Measurements from ENCODE around the gene GRM1.

Gene GRM1

DNA sequence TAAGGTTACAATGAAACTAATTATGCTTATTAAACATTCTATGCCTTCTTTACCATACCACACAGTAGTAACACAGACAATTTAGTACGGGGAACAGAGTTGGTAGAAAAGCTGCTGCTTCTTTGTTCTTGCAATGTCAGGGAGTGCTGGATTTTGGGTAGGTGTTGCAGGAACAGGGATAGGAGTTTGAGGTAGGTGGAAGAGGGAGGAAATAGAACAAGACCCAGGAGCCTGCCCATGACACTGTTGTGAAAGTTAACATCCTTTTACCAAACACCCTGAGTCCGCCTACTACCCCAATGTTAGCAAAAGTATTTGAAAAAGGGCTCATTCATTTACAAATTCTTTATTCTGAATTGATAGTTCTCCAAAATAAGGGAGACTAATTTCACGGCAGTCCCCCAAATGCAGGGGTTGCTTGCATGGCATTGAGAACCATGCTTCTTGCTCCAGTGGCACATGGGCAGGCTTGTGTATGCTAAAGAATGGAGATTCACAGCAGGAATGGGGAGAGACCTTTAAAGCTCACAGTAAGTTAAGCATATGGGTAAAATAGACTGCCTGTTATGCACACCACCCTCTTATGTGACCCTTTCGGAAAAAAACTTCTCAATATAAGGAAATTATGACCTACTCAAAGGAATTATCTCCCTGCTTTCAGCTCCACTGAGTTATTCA, 181.7 kb downstream of the GRM1 start (continued):
- TF ChIP-seq ZXDB (tag by site-specific recombination; IDR thresholded peaks at IDR 0.05): no peak
- no peak for TF ChIP-seq FEZF1 (tag by site-specific recombination; IDR thresholded peaks at IDR 0.05)
- no peak for TF ChIP-seq HOXA7 (CRISPR knock-in tag; IDR thresholded peaks at IDR 0.05; ENCODE audit: borderline replicate concordance)

GRCh38 chr6:146211646-146212045, 182.8 kb downstream of the GRM1 start:
- H3K36me3 ChIP-seq (ENCODE audit: control insufficient read depth in 2 of 2, insufficient read depth in 1 of 2, low read length in 2 of 2): no peaks in the 10 kb centered on the region
- H3K27ac ChIP-seq (ENCODE audit: extremely low read depth, low read depth, low read length): no peak overlapping the region
- H3K4me1 ChIP-seq (ENCODE audit: control insufficient read depth, insufficient read depth, low read length): no peaks in the 10 kb centered on the region
- no peaks in the 10 kb centered on the region for H3K9me3 ChIP-seq (ENCODE audit: control insufficient read depth, insufficient read depth, low read depth, low read length)
- POLR2A ChIA-PET: no interaction called here
- CTCF ChIA-PET: interaction anchor here (0.7 kb wide), 1 partner anchor 161 kb away, joined by 3 read pairs; no protein-coding TSS in a partner anchor
- no peak for TF ChIP-seq ZNF366 (tag by site-specific recombination; conservative IDR thresholded peaks at IDR 0.05)
- TF ChIP-seq ZNF362 (tag by site-specific recombination; IDR thresholded peaks at IDR 0.05): no peak
- TF ChIP-seq ZEB2 (tag by site-specific recombination; IDR thresholded peaks at IDR 0.05): no peak
- TF ChIP-seq ZNF580 (tag by site-specific recombination; IDR thresholded peaks at IDR 0.05): no peak
- TF ChIP-seq BCL11A (tag by site-specific recombination; IDR thresholded peaks at IDR 0.05; ENCODE audit: low read depth): no peak
- no peak for TF ChIP-seq ZNF311 (tag by site-specific recombination; IDR thresholded peaks at IDR 0.05; ENCODE audit: borderline replicate concordance)
- no peak for TF ChIP-seq SETDB1 (IDR thresholded peaks at IDR 0.05; ENCODE audit: insufficient read length, low read length)
- H3K4me3 ChIP-seq (ENCODE audit: low read depth, low read length): no peak overlapping the region

DNA sequence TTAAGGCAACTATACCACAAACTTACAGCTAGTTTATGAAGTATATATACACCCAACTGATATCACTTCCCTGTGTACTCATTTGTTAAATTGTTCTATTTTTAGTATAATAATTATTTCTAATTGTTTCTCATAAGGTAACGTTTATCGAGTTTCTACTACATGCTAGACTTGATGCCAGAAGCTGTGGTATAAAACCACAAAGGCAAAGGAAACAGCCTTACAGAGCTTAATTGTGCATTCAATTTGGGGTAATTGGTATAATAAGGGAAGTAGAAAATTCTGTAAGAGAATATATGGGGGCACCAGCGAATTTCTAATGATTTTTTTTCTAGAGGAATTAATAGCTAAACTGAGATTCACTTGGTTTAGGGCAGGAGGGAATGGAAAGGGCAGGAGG, 183.9 kb downstream of the GRM1 start:
- H3K9me3 ChIP-seq (ENCODE audit: control insufficient read depth, insufficient read depth, low read depth, low read length): no peaks in the 10 kb centered on the region
- H3K4me3 ChIP-seq (ENCODE audit: low read depth, low read length): no peak overlapping the region
- ChIA-PET CTCF (interaction anchor here (0.7 kb wide), 1 partner anchor 1193 kb away, joined by 3 read pairs; no protein-coding TSS in a partner anchor), POLR2A (no interaction called here)
- no peaks in the 10 kb centered on the region for H3K36me3 ChIP-seq (ENCODE audit: control insufficient read depth in 2 of 2, insufficient read depth in 1 of 2, low read length in 2 of 2)
- no peak overlapping the region for H3K27ac ChIP-seq (ENCODE audit: extremely low read depth, low read depth, low read length)
- H3K4me1 ChIP-seq (ENCODE audit: control insufficient read depth, insufficient read depth, low read length): no peaks in the 10 kb centered on the region
- TF ChIP-seq ZNF366 (tag by site-specific recombination; conservative IDR thresholded peaks at IDR 0.05): no peak
- TF ChIP-seq MEIS1 (CRISPR knock-in tag; IDR thresholded peaks at IDR 0.05; ENCODE audit: borderline replicate concordance): no peak
- TF ChIP-seq ZFHX2 (tag by site-specific recombination; conservative IDR thresholded peaks at IDR 0.05): no peak
- TF ChIP-seq ZFP41 (tag by site-specific recombination; IDR thresholded peaks at IDR 0.05; ENCODE audit: borderline replicate concordance): no peak
- TF ChIP-seq BCL11B (tag by site-specific recombination; IDR thresholded peaks at IDR 0.05; ENCODE audit: low read depth): no peak
- no peak for TF ChIP-seq ZNF704 (tag by site-specific recombination; IDR thresholded peaks at IDR 0.05)
- TF ChIP-seq ZNF549 (tag by site-specific recombination; IDR thresholded peaks at IDR 0.05): no peak
- TF ChIP-seq ZNF223 (tag by site-specific recombination; IDR thresholded peaks at IDR 0.05): no peak
- no peak for TF ChIP-seq ZNF311 (tag by site-specific recombination; IDR thresholded peaks at IDR 0.05; ENCODE audit: borderline replicate concordance)
- TF ChIP-seq REST (tag by site-specific recombination; IDR thresholded peaks at IDR 0.05): no peak
- TF ChIP-seq KLF1 (tag by site-specific recombination; IDR thresholded peaks at IDR 0.05): no peak
- TF ChIP-seq ZNF629 (tag by site-specific recombination; IDR thresholded peaks at IDR 0.05): no peak
- TF ChIP-seq ZNF140 (tag by site-specific recombination; IDR thresholded peaks at IDR 0.05): no peak
- no peak for TF ChIP-seq ZNF610 (tag by site-specific recombination; IDR thresholded peaks at IDR 0.05; ENCODE audit: borderline replicate concordance)
- no peak for TF ChIP-seq ZNF280C (tag by site-specific recombination; IDR thresholded peaks at IDR 0.05)
- no peak for TF ChIP-seq ZNF561 (tag by site-specific recombination; IDR thresholded peaks at IDR 0.05; ENCODE audit: borderline replicate concordance)
- no peak for TF ChIP-seq ZBTB21 (tag by site-specific recombination; IDR thresholded peaks at IDR 0.05)
- TF ChIP-seq ZNF37A (tag by site-specific recombination; IDR thresholded peaks at IDR 0.05): no peak

Data from HEK293 (cell line).